Measurements from ENCODE around the gene EHBP1. TPM values are rescaled to one million over a fixed set of nuclear protein-coding genes. Genes with fewer than 3 reads are reported as not detected.

EHBP1 gene
- total RNA-seq, 1 donor from 2014 or later, result 52.7 TPM

DNA sequence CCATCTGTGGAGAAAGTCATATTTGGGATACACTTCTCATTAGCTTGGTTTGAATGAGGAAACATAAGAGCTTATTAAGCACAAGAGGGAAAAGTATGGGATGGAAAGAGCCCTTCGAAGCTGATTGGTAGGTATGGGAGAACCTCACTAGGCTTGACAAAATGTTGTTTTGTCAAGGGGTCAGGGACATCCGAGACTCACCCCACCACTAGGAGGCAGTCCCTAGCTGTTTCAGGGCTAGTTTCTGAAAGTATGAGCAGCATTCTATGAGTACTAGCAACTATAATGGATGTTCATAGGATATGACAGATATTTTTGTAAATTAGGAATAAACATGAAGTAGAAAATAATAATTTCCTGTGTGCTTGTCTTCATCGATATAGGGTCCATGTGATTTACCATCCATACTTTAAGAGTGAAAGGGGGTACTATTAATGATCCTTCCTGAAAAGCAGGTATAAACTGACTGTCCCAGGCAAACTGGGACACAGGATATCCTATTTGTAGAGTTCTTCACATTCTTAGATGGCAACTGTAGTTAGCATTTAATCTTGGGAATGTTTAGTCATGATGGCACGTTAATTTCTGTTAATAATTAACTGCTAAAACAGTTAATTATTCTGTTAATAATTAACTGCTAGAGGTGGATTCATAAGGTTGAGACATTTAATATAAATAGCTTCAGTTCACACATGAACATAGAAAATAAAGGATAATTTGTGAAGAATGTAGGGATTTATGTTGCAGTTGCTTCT is 373.5 kb downstream of the EHBP1 start:
- Histone ChIP-seq H3K4me3 (ENCODE audit: low read length in 3 of 3) (no peak overlapping the region), H3K36me3 (ENCODE audit: control insufficient read depth in 3 of 3, insufficient read depth in 3 of 3, low read length in 3 of 3) (no peaks in the 10 kb centered on the region), H3K9ac (ENCODE audit: low read depth in 1 of 3, low read length in 3 of 3) (no peak overlapping the region), H3K4me1 (ENCODE audit: control insufficient read depth in 3 of 3, insufficient read depth in 3 of 3, low read length in 3 of 3) (no peaks in the 10 kb centered on the region), H3K27me3 (ENCODE audit: control insufficient read depth in 3 of 3, insufficient read depth in 3 of 3, low read length in 3 of 3) (no peaks in the 10 kb centered on the region), H3K9me3 (ENCODE audit: control insufficient read depth in 3 of 3, low read length in 3 of 3) (no peaks in the 10 kb centered on the region), H3K27ac (ENCODE audit: low read depth, low read length) (no peak overlapping the region)

GRCh38 chr2:63081404-63081803 is 375.9 kb downstream of the EHBP1 start:
- Histone ChIP-seq H3K9ac (ENCODE audit: low read depth in 1 of 3, low read length in 3 of 3) (no peak overlapping the region), H3K4me1 (ENCODE audit: control insufficient read depth in 3 of 3, insufficient read depth in 3 of 3, low read length in 3 of 3) (no peaks in the 10 kb centered on the region), H3K4me3 (ENCODE audit: low read length in 3 of 3) (no peak overlapping the region), H3K27me3 (ENCODE audit: control insufficient read depth in 3 of 3, insufficient read depth in 3 of 3, low read length in 3 of 3) (no peaks in the 10 kb centered on the region), H3K36me3 (ENCODE audit: control insufficient read depth in 3 of 3, insufficient read depth in 3 of 3, low read length in 3 of 3) (no peaks in the 10 kb centered on the region), H3K27ac (ENCODE audit: low read depth, low read length) (no peak overlapping the region), H3K9me3 (ENCODE audit: control insufficient read depth in 3 of 3, low read length in 3 of 3) (no peaks in the 10 kb centered on the region)

DNA sequence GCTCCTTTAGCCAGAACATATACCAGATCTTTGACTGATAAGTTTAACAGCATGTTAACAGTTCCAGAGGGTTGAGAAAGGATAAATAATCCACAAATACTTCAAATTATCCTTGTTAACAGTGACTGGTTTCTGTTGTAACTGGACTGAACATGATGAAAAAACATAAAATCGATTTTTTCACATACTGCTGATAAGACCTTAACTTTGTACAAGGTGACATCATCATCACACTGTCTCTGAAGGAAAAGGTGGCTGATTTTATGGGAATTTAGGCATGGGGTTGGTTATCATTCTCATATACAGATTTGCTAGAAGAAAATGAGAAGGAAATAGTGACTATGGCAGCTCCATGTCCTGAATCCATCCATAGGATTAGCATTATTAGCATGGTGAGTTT is 381.2 kb downstream of the EHBP1 start:
- Histone ChIP-seq H3K27ac (ENCODE audit: low read depth, low read length) (no peak overlapping the region), H3K27me3 (ENCODE audit: control insufficient read depth in 3 of 3, insufficient read depth in 3 of 3, low read length in 3 of 3) (no peaks in the 10 kb centered on the region)

DNA sequence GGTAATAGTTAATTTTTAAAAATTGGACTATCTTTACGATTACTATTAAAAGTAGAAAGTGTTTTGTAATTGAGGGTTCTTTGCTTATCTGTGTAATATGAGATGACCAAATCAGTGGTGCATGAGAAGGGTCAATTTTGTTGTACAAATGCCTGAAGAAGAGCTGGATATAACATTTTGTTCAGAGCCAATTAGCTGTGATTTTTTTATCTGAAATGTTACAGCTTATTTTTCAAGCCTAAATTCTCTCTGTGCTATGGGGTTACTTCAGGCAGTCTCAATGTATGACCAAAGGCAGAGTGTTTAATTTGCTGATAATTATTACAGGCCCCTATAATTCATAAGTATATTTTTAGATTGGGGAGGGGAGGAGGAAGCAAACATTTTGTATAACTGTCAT is 386.9 kb downstream of the EHBP1 start:
- Histone ChIP-seq H3K9me3 (ENCODE audit: control insufficient read depth in 3 of 3, low read length in 3 of 3) (no peaks in the 10 kb centered on the region), H3K4me1 (ENCODE audit: control insufficient read depth in 3 of 3, insufficient read depth in 3 of 3, low read length in 3 of 3) (no peaks in the 10 kb centered on the region), H3K27ac (ENCODE audit: low read depth, low read length) (no peak overlapping the region), H3K4me3 (ENCODE audit: low read length in 3 of 3) (no peak overlapping the region), H3K36me3 (ENCODE audit: control insufficient read depth in 3 of 3, insufficient read depth in 3 of 3, low read length in 3 of 3) (no peaks in the 10 kb centered on the region), H3K27me3 (ENCODE audit: control insufficient read depth in 3 of 3, insufficient read depth in 3 of 3, low read length in 3 of 3) (no peaks in the 10 kb centered on the region), H3K9ac (ENCODE audit: low read depth in 1 of 3, low read length in 3 of 3) (no peak overlapping the region)

More for the DNA sequence above, 381.2 kb downstream of the EHBP1 start:
- H3K36me3 ChIP-seq (ENCODE audit: control insufficient read depth in 3 of 3, insufficient read depth in 3 of 3, low read length in 3 of 3), result no peaks in the 10 kb centered on the region
- H3K9ac ChIP-seq (ENCODE audit: low read depth in 1 of 3, low read length in 3 of 3), result no peak overlapping the region
- no peaks in the 10 kb centered on the region for H3K4me1 ChIP-seq (ENCODE audit: control insufficient read depth in 3 of 3, insufficient read depth in 3 of 3, low read length in 3 of 3)
- no peak overlapping the region for H3K4me3 ChIP-seq (ENCODE audit: low read length in 3 of 3)
- H3K9me3 ChIP-seq (ENCODE audit: control insufficient read depth in 3 of 3, low read length in 3 of 3), result no peaks in the 10 kb centered on the region

DNA sequence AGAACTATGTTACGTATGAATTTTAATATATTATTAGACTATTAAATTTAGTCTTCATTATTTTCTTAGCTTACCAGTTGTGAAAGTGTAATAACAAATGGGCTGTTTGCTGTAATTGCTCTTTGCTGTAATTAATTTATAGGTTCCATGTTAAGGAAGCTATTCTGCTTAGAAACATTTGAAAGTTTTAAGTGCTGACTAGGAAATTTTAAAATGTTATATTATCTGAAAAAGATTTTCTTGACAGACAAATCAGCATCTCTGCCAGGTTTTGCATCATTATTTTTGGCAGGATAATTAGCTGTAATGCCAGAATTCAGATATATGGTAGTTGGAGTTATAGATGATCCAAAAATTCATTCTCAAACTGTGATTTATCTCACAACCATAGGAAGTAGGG is 387.3 kb downstream of the EHBP1 start:
- Histone ChIP-seq H3K27me3 (ENCODE audit: control insufficient read depth in 3 of 3, insufficient read depth in 3 of 3, low read length in 3 of 3) (no peaks in the 10 kb centered on the region), H3K9me3 (ENCODE audit: control insufficient read depth in 3 of 3, low read length in 3 of 3) (no peaks in the 10 kb centered on the region), H3K4me1 (ENCODE audit: control insufficient read depth in 3 of 3, insufficient read depth in 3 of 3, low read length in 3 of 3) (no peaks in the 10 kb centered on the region), H3K9ac (ENCODE audit: low read depth in 1 of 3, low read length in 3 of 3) (no peak overlapping the region), H3K27ac (ENCODE audit: low read depth, low read length) (no peak overlapping the region), H3K36me3 (ENCODE audit: control insufficient read depth in 3 of 3, insufficient read depth in 3 of 3, low read length in 3 of 3) (no peaks in the 10 kb centered on the region), H3K4me3 (ENCODE audit: low read length in 3 of 3) (no peak overlapping the region)

- no peaks in the 10 kb centered on the region for H3K36me3 ChIP-seq (ENCODE audit: control insufficient read depth in 3 of 3, insufficient read depth in 3 of 3, low read length in 3 of 3)
- no peak overlapping the region for H3K27ac ChIP-seq (ENCODE audit: low read depth, low read length)
- H3K27me3 ChIP-seq (ENCODE audit: control insufficient read depth in 3 of 3, insufficient read depth in 3 of 3, low read length in 3 of 3), result no peaks in the 10 kb centered on the region
- H3K9me3 ChIP-seq (ENCODE audit: control insufficient read depth in 3 of 3, low read length in 3 of 3), result no peaks in the 10 kb centered on the region
- H3K9ac ChIP-seq (ENCODE audit: low read depth in 1 of 3, low read length in 3 of 3), result no peak overlapping the region
- H3K4me3 ChIP-seq (ENCODE audit: low read length in 3 of 3), result no peak overlapping the region
- no peaks in the 10 kb centered on the region for H3K4me1 ChIP-seq (ENCODE audit: control insufficient read depth in 3 of 3, insufficient read depth in 3 of 3, low read length in 3 of 3)
Observed at GRCh38 chr2:63093502-63093901, 388.0 kb downstream of the EHBP1 start.

Small RNAs within 50 kb of the gene (small RNA-seq; reads per million reads assigned to genes)
- gene RF00019, result not detected

Other genes starting within 250 kb of the EHBP1 start
- gene TMEM17, start 199.5 kb upstream of the EHBP1 start, total RNA-seq, result 1.0 TPM